Tibial nerve (tissue), 4 donors: ENCODE data around the gene PRM3. TPM values are rescaled to one million over a fixed set of nuclear protein-coding genes. Genes with fewer than 3 reads are reported as not detected.

Experiments
- DNase-seq, 2 donors: peaks; one replicate each; pipeline ENCODE4 v3.0.0-alpha.2; 2019; ENCODE audit warnings: low spot score in 2 of 2
- H3K27ac ChIP-seq, 4 donors: fragments of 200-600 bp; sonication (generic) in 3 of 4; one replicate each; pipeline ENCODE4 v1.5.1; 2017 to 2019; ENCODE audit warnings: mild to moderate bottlenecking in 1 of 4
- H3K27me3 ChIP-seq, 2 donors: fragments of 200-600 bp; sonication (generic) in 1 of 2; one replicate each; pipeline versions ENCODE4 v1.5.1 to v1.6.0; 2017 to 2019
- H3K36me3 ChIP-seq, 3 donors: fragments of 200-600 bp; sonication (generic); one replicate each; pipeline ENCODE4 v1.5.1; 2018 to 2019
- H3K4me1 ChIP-seq, 4 donors: fragments of 200-600 bp; sonication (generic) in 3 of 4; one replicate each; pipeline ENCODE4 v1.5.1; 2017 to 2019
- H3K4me3 ChIP-seq, 4 donors: fragments of 200-600 bp; sonication (generic) in 3 of 4; one replicate each; pipeline ENCODE4 v1.5.1; 2017 to 2019; ENCODE audit warnings: mild to moderate bottlenecking in 1 of 4, moderate library complexity in 1 of 4
- H3K9me3 ChIP-seq, 4 donors: fragments of 200-600 bp; sonication (generic) in 3 of 4; one replicate each; pipeline ENCODE4 v1.5.1; 2017 to 2019
- CTCF ChIP-seq, 5 experiments: fragments of 200-600 bp in 3 of 5; fragments of 450-650 bp in 2 of 5; sonication (generic) in 3 of 5; IDR thresholded peaks; one replicate each; pipeline ENCODE4 v1.5.1; 2016 to 2019; ENCODE audit warnings: antibody characterized with exemption in 5 of 5, mild to moderate bottlenecking in 3 of 5, moderate library complexity in 2 of 5
- EP300 ChIP-seq, 2 donors: sonication (generic); formaldehyde crosslinking; IDR thresholded peaks; one replicate each; pipeline ENCODE4 v1.6.1; 2017; ENCODE audit warnings: antibody characterized with exemption in 2 of 2, mild to moderate bottlenecking in 1 of 2
- POLR2A ChIP-seq, 2 donors: fragments of 450-650 bp; IDR thresholded peaks; one replicate each; pipeline ENCODE4 v1.6.1; 2017; ENCODE audit warnings: antibody characterized with exemption in 2 of 2, mild to moderate bottlenecking in 2 of 2, moderate library complexity in 2 of 2
- WGBS, 2 donors: methylation state at CpG; one replicate each; pipeline ENCODE4 v1.1.5; 2018; 5-methylcytosine and 5-hydroxymethylcytosine counted together
- total RNA-seq, 4 donors: library from RNA; depleted of rRNA; stranded (reverse); fragments of >200 nt; gene quantifications; one replicate each; pipeline ENCODE4 v1.1.0, GENCODE V29; 2016

The PRM3 gene
- total RNA-seq, 4 donors from 2014 or later: not detected

- 89 to 92% methylated on average over 8 of the region's 8 CpGs for WGBS, 2 donors
- no peak for DNase-seq
- H3K27ac ChIP-seq: no peak overlapping the region
Observed at GRCh38 chr16:11252482-11252931, 20.9 kb downstream of the PRM3 start.

GRCh38 chr16:11251525-11252481 lies 21.6 kb downstream of the PRM3 start:
- no peaks in the 10 kb centered on the region for H3K27me3 ChIP-seq
- H3K36me3 ChIP-seq: no peaks in the 10 kb centered on the region
- 75 to 76% methylated on average over 18 of the region's 18 CpGs for WGBS, 2 donors
- no peak overlapping the region for H3K27ac ChIP-seq
- peaks cover 0 to 25% (median 3%) of the 10 kb centered on the region in 4 donors for H3K4me1 ChIP-seq
- H3K9me3 ChIP-seq: no peaks in the 10 kb centered on the region
- TF ChIP-seq EP300 (IDR thresholded peaks at IDR 0.05): no peak
- no peak for TF ChIP-seq CTCF (IDR thresholded peaks at IDR 0.05)
- no peak for TF ChIP-seq POLR2A (IDR thresholded peaks at IDR 0.05)
- no peak for DNase-seq
- H3K4me3 ChIP-seq: no peak overlapping the region

More at GRCh38 chr16:11252482-11252931, 20.9 kb downstream of the PRM3 start:
- H3K36me3 ChIP-seq: no peaks in the 10 kb centered on the region
- TF ChIP-seq POLR2A (IDR thresholded peaks at IDR 0.05) (no peak), CTCF (IDR thresholded peaks at IDR 0.05) (no peak), EP300 (IDR thresholded peaks at IDR 0.05) (no peak)
- peaks cover 0 to 32% (median 9%) of the 10 kb centered on the region in 4 donors for H3K4me1 ChIP-seq
- H3K27me3 ChIP-seq: no peaks in the 10 kb centered on the region
- H3K4me3 ChIP-seq: no peak overlapping the region
- H3K9me3 ChIP-seq: no peaks in the 10 kb centered on the region

GRCh38 chr16:11250786-11251524 lies 22.5 kb downstream of the PRM3 start:
- 94 to 96% methylated on average over 10 of the region's 10 CpGs for WGBS, 2 donors
- no peak overlapping the region for H3K27ac ChIP-seq

GRCh38 chr16:11250091-11250785 lies 23.2 kb downstream of the PRM3 start:
- Histone ChIP-seq H3K27me3 (no peaks in the 10 kb centered on the region), H3K4me1 (peaks cover 0 to 21% (median 2%) of the 10 kb centered on the region in 4 donors), H3K36me3 (no peaks in the 10 kb centered on the region), H3K9me3 (peaks cover 0 to 6% (median 0%) of the 10 kb centered on the region in 4 donors), H3K27ac (no peak overlapping the region), H3K4me3 (no peak overlapping the region)
- TF ChIP-seq CTCF (IDR thresholded peaks at IDR 0.05) (no peak), POLR2A (IDR thresholded peaks at IDR 0.05) (no peak), EP300 (IDR thresholded peaks at IDR 0.05) (no peak)
- WGBS, 2 donors: 70 to 73% methylated on average over 16 of the region's 16 CpGs
- no peak for DNase-seq

More at GRCh38 chr16:11250786-11251524, 22.5 kb downstream of the PRM3 start:
- H3K9me3 ChIP-seq: peaks cover 0 to 6% (median 0%) of the 10 kb centered on the region in 4 donors
- TF ChIP-seq POLR2A (IDR thresholded peaks at IDR 0.05) (no peak), EP300 (IDR thresholded peaks at IDR 0.05) (no peak), CTCF (IDR thresholded peaks at IDR 0.05) (no peak)
- no peaks in the 10 kb centered on the region for H3K27me3 ChIP-seq
- H3K4me3 ChIP-seq: no peak overlapping the region
- no peak for DNase-seq
- no peaks in the 10 kb centered on the region for H3K36me3 ChIP-seq
- peaks cover 0 to 24% (median 2%) of the 10 kb centered on the region in 4 donors for H3K4me1 ChIP-seq
